CD4-positive, alpha-beta T cell treated with Interferon gamma for 1 hour (primary cell): ENCODE data around the gene HOXC10.

ENCODE experiments used
- DNase-seq: peaks from one replicate; pipeline ENCODE4 v3.0.0-alpha.2; 2020

Gene HOXC10

DNA sequence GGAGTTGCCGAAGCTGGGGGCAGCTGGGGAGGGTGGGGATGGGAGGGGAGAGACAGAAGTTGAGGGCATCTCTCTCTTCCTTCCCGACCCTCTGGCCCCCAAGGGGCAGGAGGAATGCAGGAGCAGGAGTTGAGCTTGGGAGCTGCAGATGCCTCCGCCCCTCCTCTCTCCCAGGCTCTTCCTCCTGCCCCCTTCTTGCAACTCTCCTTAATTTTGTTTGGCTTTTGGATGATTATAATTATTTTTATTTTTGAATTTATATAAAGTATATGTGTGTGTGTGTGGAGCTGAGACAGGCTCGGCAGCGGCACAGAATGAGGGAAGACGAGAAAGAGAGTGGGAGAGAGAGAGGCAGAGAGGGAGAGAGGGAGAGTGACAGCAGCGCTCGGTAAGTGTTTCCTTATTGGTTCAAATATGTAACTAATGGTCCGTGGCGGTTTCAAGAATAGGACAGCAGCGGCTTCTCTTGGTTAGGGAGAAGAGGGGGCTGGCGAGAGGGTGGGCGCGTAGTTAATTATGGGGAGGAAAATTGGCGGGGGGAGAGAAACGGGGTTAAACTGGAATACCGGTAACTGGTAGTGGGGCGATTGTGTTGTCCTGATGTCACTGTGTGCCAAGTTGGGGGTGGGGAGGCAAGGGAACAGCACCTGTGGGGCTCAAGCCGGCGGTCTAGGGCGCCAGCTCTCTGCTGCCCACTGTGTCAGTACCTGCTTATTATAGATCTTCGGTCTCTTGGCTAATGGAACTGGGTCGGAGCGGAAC lies 32.3 kb downstream of the HOXC10 start:
- no peak for DNase-seq

DNA sequence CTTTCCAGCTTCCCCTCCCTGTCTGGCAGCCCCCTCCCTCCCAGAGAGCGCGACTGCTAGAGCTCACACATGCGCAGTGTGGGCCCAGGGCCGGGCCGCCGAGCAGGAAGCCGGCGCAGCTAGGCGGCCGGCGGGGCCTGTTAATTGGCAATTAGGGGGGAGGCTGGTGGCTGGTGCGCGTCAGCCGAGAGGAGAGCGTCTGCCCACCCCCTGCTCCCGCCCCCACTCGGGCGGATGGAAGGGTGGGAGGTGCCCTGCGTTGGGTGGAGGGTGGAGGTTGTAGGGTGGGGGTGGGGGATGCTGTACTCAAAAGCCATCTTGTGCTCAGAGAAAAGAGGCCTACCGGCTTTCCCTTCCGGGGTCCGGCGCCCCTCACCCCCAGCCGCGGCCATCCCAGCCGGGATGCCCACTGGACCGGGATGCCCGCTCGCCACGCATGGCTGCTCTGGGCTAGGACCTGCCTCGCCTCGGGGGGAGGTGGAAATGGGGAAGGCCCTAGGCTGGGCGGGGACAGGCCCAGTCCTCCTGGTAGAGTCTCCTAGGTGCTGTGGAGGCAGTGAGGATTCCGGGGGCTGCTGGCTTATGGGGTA lies 33.0 kb downstream of the HOXC10 start:
- DNase-seq, result peak; percentile 85

DNA sequence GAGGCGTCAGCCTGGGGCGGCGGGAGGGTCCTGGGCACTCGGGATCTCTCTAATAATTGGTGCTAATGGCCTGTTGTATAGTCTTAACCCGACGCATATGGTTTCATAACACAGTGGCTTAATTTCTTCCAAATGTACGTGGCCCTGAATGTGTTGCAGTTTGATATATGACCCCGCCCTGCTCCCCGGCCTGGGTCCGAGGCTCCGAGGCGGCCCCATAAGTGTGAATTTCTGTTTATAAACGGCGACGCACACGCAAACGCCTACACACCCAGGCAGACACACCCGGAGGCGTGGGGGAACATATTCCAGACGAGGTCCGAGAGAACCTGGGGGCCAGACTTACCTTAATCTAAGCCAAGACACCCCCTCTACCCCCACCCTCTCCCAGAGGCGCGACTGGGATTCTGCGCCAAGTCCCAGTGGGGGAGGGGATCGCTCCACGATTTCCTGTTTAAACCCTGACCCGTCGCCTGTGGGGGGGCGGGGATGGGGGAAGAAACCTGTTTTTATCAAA lies 33.6 kb downstream of the HOXC10 start:
- no peak for DNase-seq

DNA sequence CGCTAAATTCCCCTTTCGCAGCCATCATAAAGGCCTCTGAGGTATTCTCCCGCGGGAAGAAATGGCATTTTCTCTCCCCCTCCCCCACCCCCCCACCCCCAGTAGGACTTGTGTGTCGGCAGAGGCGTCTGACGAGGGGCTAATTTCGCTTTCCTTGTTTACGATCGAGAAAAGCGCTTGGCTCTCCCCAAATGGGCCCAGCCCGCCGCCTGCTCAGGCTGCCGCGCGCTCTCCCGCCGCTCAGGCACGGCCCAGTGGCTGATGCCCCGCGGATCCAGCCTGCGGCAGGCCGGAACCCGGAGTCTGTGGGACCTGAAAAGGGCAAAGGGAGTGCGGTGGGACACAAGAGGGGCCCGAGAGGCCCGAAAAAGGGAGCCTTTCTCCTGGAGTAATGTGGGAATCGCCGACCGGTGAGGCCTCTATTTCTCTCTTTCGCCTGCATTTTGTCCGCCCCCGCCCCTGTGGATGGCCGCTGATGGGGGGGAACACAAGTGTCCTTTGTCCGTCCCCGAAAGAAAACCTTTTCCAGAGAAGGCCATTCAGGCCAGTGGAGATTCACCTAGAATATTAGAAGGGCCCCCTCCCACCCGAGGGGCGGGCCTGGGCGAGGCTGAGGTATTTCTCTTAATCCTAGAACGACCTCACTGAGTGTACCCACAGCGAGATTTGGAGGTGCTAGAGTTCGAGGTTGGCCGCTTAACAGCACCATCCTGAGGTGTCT lies 34.3 kb downstream of the HOXC10 start:
- no peak for DNase-seq

DNA sequence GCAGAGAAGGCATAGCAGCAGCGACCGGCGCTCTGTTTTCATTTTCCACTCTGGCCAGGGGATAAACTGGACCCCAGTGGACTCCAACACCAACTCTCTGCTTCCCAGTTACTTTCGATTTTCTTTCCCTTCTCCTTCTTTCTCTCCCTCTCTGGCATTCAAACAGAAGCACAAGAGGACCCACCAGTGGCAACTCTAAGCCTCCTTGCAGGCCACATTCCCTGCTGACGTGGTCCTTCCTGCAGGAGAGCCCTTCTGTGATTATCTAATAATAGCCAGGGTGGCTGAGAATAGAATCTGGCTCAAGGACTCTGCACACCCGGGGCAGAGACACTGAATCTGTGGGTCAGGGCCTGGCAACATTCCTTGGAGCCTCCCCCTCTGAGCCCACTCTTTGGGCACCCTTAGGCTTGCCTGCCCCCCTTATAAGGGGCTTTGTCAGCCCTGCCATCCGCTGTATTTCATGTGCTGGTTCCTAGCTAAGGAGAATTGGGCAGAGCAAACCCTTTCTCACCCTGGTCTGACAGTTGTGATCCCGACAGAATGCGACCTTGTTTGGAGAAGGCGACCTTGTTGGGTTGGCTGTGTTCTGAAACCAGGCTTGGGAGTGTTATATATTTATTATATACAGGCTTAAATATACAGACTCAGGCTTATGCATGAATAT lies 35.1 kb downstream of the HOXC10 start:
- no peak for DNase-seq

DNA sequence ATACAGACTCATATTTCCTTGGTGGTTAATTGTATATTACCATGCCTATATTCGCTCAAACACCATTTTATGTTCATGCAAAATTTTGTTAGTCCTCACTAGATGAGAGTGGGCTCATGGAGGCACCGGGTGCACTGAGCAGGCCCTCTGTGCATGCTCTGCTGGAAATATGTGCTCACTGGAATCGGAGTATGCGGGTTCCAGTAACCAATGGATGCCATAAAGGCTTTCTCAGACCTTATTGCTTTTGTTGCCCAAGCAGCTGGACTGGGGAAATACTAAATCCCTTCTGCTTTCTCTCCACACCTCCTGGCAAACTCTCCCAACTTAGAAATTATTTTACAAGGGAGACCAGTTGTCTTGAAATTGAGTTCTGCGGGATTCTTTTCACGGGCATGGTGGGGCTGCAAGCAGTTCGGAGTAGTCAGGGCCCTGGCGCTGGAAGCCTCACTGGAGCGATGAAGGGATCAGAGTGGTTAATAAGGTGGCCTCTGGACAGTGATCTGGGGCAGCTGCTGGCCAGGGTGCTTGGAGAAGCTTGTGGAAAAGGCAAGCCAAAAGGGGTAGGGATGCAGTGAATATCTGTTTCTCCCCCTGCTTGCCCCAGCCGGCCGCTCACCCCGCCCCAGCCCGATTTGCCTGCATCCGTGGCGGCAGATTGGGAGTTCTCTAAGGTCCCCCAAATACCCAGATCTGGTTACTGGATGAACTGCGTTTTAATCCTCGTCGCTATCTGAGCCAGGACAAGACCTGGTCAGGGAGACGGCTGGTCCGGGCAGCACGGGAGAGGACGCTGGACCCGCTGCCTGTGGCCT lies 35.9 kb downstream of the HOXC10 start:
- DNase-seq, result no peak

DNA sequence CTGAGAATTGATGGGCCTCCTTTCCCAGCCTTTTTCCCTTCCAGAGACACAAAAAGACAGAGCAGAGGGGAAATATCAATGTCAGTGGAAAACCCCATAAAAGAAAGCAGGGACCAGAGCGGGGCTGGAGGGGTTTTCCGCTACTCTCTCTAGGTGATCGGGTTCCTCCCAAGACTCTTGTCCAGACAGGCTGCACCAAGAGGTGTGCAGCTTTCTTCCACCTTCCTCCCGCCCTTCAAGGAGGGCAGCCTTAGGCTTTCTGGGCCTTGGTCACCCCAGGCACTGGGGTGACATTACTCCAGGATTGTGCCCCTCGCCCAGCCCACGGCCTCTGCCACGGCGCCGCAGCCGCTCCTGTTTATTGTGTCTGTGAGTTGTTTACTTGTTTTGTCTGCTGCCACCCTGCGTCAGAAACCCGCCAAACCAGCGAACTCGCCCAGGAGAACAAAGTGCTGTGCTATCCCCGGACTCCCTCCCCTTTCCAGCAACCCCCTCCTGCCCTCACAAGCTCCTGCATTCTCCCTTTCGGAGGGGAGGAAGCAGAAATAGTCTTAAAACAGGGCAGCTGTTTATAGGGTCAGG lies 36.6 kb downstream of the HOXC10 start:
- no peak for DNase-seq

DNA sequence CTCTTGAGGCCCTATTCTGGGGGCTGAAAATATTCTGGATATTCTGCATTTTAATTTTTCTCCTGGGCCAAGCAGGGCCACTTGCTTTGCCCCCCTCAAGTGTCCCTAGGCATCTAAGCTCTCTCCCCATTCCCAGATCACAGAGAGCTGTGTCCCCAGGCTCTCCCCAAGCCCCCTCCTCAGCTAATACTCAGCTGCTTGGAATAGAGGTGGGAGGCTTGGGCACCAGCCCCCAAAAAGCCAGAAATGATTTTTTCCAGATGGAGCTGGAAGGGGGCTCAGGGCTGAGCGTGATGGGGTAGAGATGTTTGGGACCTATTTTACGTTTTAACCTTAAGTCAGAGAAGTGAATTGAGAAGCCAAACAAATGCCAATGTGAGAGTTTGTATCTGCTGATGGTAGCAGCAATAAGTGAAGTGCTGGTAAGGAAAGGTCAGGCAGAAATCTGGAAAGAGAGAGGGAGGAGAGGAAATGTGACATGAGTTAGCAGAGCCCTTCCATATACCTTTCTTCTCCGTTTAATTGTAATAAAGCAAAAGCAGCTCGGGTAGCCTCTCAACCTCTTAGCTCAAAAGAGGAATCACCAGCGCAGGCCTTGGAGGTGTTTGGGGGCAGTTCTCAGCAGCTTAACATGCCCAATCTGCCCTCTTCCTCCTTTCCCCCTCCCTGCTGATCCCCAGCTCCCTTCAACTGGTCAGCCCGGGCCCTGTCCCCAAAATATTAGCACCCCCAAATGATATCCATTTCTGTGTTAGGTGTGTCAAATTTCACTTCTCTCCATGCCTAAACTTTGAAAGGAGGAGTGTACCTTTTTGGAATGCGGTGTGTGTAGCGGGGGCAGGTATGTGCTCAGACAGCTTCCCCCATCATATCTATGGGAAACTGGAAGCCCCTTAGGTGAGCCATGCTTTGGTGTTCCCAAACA lies 38.3 kb downstream of the HOXC10 start:
- no peak for DNase-seq

DNA sequence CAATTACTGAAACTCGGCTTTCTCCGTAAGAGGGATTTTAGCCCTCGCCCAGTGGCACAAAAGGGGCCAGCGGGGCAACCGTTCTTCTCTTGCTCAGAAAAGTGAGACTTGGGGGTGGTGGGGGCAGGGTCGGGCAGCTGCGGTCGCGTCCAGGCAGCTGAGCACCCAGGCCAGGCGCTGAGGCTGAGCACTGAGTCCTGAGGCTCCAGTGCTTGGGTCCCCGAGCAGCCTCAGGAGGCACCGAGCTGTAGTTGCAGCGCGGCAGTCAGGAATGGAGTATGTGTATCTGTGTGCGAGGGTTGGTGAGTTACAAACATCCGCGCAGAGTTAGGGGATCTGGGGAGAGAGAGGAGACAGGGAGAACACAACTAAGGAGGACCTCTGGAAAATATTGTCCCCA lies 39.2 kb downstream of the HOXC10 start:
- DNase-seq, result no peak

DNA sequence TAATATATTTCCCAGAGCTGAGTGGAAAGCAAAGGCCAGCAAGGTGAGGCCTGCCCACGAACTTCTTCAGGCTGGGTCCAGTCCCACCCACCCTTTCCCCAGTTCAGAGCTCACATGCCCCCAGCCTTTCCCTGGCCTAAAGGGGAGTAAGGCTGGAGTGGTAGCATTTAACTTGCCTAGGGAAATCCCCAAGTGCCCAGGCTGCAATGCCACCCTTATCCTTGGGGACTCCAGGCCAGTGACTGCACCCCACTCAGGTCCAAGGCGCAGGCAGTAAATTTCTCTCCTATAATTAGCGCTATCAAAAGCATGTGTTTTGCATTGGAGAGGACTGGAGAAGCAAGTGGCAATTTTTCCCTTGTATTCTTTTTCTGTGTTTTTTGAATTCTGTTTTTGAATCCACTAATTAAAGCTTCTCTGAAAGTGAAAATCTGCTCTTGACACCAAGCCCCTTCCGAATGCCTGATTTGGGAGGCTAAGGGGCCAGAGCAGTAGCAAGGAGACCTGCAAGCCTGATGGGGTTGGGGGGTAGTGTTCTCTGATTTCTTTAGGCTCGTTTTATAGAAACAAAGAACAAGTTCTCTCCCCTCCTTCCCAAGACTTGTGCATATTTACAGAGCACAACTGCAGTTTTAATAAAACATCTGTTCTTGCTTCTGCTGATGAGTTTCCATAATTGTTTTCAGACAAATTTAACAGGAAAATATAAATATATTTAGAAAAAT lies 39.8 kb downstream of the HOXC10 start:
- DNase-seq, result no peak

DNA sequence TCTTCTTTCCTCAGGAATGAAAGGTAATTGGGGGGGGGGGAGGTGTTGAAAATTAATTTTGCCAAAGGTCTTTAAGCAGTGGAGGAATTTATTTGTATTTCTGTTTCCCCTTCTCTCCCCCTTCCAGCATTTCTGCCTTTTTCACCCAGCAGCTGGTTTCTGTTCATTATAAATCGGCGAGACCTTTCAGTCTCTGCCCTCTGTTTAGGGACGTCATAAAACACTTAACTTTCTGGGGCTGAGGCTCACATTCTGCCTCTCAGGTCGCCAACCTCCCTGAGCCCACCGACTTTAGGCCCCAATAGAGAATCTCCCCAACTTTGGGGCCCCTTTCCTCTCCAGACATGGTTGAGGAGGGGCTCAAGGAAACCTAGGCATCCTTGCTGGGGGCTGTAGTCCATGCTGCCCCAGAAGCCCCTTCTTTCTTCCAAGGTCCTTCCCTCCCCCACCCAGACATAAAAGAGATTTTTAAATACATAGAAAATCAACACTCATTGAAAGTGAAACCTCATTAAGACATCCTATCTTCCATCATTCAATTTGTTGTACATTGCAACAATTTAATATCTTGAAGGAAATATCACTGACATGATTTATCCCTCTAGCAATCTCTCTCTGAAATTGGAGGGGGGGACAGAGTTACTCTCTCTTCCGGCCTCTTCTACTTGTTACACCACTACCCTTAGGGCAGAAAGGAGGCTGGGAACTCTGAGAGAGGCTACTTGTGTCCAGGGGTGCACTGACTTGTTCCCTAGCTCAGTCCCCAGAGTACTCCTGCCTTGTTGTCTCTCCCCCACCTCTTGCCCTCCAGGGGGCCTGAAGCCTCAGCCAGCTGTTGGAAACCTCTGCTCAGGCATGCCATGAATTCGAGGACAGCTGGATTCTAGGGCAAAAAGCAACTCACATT lies 40.8 kb downstream of the HOXC10 start:
- DNase-seq, result no peak

DNA sequence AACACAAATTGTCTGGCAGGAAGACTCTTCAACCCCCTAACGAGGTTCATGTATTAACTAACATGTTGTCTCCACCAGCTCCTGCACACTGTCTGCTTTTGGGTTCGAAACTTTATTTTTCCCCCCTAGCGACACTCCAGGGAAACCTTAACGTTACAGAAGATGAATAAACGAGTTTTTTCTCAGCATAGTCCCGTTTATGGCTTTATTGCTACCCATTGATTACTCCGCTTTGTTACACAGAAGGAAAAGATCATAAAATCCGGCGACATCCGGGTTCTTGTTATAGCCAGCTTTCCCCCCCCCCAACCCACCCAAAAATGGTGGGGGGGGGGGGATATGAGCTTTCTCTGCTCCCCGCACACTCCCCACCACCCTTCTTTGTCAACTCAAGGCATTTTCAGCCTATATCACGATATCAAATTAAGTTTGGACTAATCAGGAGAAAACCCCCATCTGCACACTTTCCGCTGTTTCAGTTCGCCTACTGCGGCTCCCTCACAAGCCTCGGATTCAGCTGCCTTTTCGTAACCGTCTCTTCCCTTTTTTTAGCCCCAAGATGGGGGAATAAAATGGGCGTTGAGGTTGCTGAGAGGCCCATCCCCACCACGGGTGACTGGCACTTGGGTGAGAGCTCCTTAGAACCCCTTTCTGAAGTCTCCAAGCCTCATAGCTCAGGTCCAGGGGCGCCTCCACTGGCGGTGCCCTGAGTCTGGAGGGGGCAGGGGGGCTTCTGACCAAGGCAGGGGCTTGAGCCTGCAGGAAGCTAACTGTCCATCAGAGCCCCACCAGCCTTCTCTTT lies 41.9 kb downstream of the HOXC10 start:
- no peak for DNase-seq

DNA sequence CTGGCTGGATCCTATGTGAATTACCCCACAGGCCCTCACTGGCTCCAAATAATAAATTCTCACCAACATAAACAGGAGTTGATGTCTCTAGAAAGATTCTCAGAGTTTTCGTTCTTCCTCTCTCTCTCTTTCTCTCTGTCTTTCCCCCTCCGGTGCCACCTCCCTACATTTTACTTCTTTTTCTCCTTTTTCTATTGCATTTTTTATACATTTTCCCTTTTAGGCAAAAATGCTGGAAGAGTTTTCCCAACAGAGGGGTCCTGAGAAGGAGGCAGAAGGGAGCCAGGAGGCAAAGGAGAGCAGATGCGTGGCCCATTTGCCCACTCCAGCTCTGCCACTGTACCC lies 42.5 kb downstream of the HOXC10 start:
- DNase-seq, result no peak

DNA sequence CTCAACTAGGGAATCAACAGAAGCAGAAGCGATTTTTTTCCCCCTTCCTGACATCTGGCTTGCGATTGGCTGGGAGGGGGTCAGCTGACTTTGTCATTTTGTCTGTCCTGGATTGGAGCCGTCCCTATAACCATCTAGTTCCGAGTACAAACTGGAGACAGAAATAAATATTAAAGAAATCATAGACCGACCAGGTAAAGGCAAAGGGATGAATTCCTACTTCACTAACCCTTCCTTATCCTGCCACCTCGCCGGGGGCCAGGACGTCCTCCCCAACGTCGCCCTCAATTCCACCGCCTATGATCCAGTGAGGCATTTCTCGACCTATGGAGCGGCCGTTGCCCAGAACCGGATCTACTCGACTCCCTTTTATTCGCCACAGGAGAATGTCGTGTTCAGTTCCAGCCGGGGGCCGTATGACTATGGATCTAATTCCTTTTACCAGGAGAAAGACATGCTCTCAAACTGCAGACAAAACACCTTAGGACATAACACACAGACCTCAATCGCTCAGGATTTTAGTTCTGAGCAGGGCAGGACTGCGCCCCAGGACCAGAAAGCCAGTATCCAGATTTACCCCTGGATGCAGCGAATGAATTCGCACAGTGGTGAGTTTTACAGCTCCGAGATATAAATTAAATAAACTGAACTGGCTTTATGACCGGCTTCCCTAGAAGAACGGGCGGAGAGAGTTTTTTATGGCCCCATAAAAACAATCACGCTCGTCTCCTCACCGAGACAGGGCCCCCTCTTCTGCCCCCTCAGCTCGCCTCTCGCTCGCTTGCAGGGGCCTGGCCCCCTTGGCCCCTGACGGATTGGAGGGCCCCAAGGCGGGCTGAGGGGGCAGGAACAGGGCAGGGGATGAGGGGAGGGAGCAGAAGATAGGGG lies 43.6 kb downstream of the HOXC10 start, which contains the start of gene HOXC6:
HOXC6 (plus strand) TSS at position 127 of the 888 bp plus-strand sequence; CDS start at position 209, 82 bp downstream.
- no peak for DNase-seq

DNA sequence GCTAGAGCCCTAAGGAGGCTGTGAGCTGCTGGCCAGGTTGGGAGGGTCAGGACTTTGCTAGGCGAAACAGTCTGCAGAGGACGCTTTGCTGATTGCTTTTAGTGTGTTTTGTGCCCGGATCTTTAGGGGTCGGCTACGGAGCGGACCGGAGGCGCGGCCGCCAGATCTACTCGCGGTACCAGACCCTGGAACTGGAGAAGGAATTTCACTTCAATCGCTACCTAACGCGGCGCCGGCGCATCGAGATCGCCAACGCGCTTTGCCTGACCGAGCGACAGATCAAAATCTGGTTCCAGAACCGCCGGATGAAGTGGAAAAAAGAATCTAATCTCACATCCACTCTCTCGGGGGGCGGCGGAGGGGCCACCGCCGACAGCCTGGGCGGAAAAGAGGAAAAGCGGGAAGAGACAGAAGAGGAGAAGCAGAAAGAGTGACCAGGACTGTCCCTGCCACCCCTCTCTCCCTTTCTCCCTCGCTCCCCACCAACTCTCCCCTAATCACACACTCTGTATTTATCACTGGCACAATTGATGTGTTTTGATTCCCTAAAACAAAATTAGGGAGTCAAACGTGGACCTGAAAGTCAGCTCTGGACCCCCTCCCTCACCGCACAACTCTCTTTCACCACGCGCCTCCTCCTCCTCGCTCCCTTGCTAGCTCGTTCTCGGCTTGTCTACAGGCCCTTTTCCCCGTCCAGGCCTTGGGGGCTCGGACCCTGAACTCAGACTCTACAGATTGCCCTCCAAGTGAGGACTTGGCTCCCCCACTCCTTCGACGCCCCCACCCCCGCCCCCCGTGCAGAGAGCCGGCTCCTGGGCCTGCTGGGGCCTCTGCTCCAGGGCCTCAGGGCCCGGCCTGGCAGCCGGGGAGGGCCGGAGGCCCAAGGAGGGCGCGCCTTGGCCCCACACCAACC lies 44.8 kb downstream of the HOXC10 start:
- no peak for DNase-seq

DNA sequence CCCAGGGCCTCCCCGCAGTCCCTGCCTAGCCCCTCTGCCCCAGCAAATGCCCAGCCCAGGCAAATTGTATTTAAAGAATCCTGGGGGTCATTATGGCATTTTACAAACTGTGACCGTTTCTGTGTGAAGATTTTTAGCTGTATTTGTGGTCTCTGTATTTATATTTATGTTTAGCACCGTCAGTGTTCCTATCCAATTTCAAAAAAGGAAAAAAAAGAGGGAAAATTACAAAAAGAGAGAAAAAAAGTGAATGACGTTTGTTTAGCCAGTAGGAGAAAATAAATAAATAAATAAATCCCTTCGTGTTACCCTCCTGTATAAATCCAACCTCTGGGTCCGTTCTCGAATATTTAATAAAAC lies 45.5 kb downstream of the HOXC10 start:
- DNase-seq, result no peak
